T-helper 2 cell treated with Interferon-gamma antibody and Interleukin-4, amounts not matched to agents 5 μg/mL and 100 μg/mL, for 36 hours (primary cell): ENCODE results near the gene MAP3K4.
A peak's percentile ranks its signal among the peaks of the same experiment; 100 is the strongest.

Experiments used
- DNase-seq: peaks from one replicate; pipeline ENCODE4 v3.0.0; 2021; ENCODE audit warnings: low spot score
- H3K27ac Mint-ChIP-seq: one replicate; pipeline ENCODE4 v1.8.0; 2021; ENCODE audit warnings: mild to moderate bottlenecking, mixed read lengths
- H3K27me3 Mint-ChIP-seq: one replicate; pipeline ENCODE4 v1.8.0; 2021; ENCODE audit warnings: low read depth, mixed read lengths
- H3K36me3 Mint-ChIP-seq: one replicate; pipeline ENCODE4 v1.8.0; 2021; ENCODE audit warnings: low read depth, mixed read lengths
- H3K4me1 Mint-ChIP-seq: one replicate; pipeline ENCODE4 v1.8.0; 2021; ENCODE audit warnings: low read depth, mixed read lengths
- H3K4me3 Mint-ChIP-seq: one replicate; pipeline ENCODE4 v1.8.0; 2022; ENCODE audit warnings: mild to moderate bottlenecking, moderate library complexity, mixed read lengths
- H3K9me3 Mint-ChIP-seq: one replicate; pipeline ENCODE4 v1.8.0; 2021; ENCODE audit warnings: mixed read lengths

Gene MAP3K4

DNA sequence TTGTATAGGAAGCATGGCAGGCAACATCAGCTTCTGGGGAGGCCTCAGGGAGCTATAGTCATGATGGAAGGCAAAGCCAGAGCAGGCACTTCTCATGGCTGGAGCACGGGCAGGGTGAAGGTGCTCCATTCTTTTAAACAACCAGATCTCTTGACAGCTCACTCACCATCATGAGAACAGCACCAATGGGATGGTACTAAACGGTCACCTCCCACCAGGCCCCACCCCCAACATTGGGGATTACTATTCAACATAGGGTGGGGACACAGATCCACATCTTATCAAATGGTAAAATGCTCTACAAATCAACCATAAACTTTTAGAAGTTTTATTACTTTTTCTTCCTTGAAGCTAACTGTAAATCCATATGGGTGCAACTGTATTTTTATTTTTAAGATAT lies 61.5 kb downstream of the MAP3K4 start:
- Mint-ChIP-seq H3K4me1 (peaks cover 13% of the 10 kb centered on the region), H3K27ac (no peak overlapping the region), H3K27me3 (no peaks in the 10 kb centered on the region), H3K36me3 (peaks cover 4% of the 10 kb centered on the region), H3K9me3 (no peaks in the 10 kb centered on the region), H3K4me3 (no peak overlapping the region)
- DNase-seq = no peak

DNA sequence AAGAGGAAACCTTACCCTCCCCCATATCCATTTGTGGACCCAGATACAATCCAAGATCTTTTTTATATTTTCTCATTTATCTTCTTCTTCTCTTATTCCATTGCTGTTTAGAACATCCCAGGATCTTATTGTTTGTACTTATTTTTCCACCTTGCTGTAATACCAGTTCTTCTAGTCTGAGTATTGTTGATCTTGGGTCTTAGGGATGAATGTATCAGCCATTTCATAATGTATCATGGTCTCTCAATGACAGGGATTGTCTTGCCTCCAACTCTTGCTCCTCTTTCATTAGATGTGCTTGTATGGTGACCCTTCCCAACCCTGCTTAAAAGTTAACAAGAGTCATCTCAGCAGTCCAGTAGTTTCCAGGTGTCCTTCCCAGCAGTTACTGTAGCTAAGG lies 63.3 kb downstream of the MAP3K4 start:
- no peak for DNase-seq

DNA sequence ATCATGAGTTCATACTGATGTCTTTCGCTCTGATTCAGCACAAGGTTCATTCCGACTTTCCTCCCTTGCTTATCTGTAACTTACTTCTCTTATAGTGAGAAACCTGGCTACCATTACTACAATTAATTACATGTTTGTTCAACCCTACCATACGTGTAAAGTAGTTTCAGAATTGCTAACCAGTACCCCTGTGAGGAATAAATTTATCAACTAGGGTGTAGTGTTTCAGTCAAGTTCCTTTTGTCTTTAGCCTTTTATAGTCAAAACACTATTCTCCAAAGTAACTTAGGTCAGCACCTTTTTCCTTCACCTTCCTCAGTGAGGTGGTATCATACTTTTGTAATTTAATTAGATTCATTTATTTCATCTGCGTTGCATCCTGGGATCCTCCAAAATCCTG lies 64.9 kb downstream of the MAP3K4 start:
- Mint-ChIP-seq H3K27me3 (no peaks in the 10 kb centered on the region), H3K4me3 (no peak overlapping the region), H3K27ac (no peak overlapping the region), H3K36me3 (peaks cover 9% of the 10 kb centered on the region), H3K9me3 (no peaks in the 10 kb centered on the region), H3K4me1 (peaks cover 6% of the 10 kb centered on the region)
- DNase-seq = no peak

More for the DNA sequence above, 63.3 kb downstream of the MAP3K4 start:
- Mint-ChIP-seq H3K27me3 (no peaks in the 10 kb centered on the region), H3K27ac (no peak overlapping the region), H3K36me3 (peaks cover 4% of the 10 kb centered on the region), H3K9me3 (no peaks in the 10 kb centered on the region), H3K4me1 (peaks cover 12% of the 10 kb centered on the region), H3K4me3 (no peak overlapping the region)

DNA sequence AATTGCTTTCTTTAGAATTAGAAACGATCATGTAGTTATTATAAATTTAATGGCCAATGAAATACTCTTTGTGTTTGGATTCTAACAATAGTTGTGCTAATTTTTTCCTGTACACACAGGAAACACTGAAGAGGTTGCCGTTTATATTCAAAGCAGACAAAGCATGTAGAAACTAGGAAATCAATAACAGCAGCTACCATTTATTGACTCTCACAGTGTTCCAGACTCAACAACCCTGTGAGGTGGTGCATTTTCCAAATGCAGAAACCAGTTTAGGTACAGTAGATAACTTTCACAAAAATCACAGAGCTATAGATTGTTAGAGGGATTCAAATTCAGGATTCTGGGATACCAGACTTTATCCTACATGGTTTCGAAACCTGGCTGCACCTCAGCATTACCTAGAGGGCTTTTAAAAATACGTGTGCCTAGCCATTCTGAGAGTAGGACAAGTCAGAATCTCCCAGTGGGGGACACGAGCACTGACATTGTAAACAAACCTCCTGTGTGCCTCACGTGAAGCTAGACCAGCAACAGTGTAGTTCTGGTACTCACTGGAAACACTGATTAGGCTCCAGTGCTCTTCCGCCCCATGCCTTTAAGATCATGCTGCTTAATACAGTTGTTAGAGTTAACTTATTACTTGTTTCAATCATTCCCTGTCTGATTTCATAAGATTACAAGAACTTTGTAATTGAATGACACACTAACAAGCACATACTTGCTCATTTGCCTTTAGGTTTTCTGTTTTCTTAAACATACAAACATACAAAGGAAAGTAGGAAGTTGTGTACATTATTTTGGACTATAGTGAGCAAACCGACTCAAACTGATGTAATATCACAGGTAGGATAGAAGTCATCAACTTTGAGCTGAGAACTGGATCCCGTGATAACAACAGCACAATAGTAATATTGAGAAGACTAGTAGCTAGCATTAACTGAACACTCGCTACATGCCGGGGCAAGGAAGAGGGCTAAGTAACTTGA lies 65.8 kb downstream of the MAP3K4 start:
- Mint-ChIP-seq H3K27me3 (no peaks in the 10 kb centered on the region), H3K27ac (no peak overlapping the region), H3K4me1 (peaks cover 6% of the 10 kb centered on the region), H3K4me3 (no peak overlapping the region), H3K36me3 (peaks cover 11% of the 10 kb centered on the region), H3K9me3 (no peaks in the 10 kb centered on the region)
- no peak for DNase-seq

DNA sequence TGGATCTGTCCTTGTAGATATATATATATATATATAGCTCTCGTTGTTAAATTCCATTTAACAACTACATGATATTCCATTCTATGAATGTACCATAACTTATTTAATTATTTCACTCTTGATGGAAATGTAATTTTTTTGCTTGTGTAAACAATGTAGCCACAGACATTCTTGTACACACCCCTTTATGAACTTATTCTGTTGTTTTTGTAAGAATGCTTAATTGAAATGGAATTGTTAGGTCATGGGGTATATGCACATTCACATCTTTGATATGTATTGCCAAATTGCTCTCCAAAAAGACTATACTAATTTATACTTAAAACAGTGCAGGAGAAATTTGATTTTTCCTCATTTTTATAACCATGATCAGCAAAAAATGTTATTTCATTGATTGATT lies 67.2 kb downstream of the MAP3K4 start:
- no peak overlapping the region for H3K27ac Mint-ChIP-seq
- no peak overlapping the region for H3K4me3 Mint-ChIP-seq
- no peaks in the 10 kb centered on the region for H3K9me3 Mint-ChIP-seq
- no peaks in the 10 kb centered on the region for H3K27me3 Mint-ChIP-seq
- peaks cover 6% of the 10 kb centered on the region for H3K4me1 Mint-ChIP-seq
- peaks cover 11% of the 10 kb centered on the region for H3K36me3 Mint-ChIP-seq
- DNase-seq = no peak

DNA sequence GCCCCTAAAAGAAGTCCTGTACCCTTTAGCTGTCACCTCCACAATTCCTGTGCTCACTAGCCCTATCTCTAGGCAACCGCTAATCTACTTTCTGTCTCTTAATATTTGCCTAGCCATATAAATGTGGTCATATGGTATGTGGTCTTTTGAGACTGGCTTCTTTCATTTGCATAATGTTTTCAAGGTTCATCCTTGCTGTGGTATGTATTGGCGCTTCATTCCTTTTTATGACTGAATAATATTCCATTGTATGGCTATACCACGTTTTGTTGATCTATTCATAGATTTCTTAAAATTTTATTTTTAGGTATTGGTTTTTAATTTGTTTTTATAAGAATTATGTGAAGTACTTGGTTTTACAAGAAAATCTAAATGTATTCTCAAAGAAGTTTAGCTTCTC lies 70.0 kb downstream of the MAP3K4 start:
- H3K27ac Mint-ChIP-seq = no peak overlapping the region
- H3K9me3 Mint-ChIP-seq = no peaks in the 10 kb centered on the region
- H3K4me1 Mint-ChIP-seq = no peaks in the 10 kb centered on the region
- H3K27me3 Mint-ChIP-seq = no peaks in the 10 kb centered on the region
- peaks cover 8% of the 10 kb centered on the region for H3K36me3 Mint-ChIP-seq
- no peak overlapping the region for H3K4me3 Mint-ChIP-seq
- no peak for DNase-seq

DNA sequence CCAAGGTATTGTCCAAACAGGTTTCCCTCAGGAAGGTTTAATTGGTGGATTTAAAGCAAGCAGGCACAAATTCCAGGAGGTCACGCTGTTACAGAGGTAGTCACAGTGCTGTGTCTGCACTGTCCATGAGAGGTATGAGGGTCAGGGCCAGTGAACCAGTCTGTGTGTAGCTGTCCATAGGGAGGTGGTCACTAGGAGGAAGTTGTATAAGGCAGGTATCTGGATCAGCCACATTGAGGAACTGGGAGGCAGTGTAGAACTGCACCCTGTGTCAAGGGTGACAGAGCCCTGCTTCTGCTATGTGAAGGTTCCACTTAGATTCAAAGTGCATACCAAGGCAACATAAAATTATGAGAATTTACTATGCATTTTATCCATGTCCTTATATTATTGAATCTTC lies 73.3 kb downstream of the MAP3K4 start:
- no peaks in the 10 kb centered on the region for H3K4me1 Mint-ChIP-seq
- H3K9me3 Mint-ChIP-seq = no peaks in the 10 kb centered on the region
- H3K27ac Mint-ChIP-seq = no peak overlapping the region

DNA sequence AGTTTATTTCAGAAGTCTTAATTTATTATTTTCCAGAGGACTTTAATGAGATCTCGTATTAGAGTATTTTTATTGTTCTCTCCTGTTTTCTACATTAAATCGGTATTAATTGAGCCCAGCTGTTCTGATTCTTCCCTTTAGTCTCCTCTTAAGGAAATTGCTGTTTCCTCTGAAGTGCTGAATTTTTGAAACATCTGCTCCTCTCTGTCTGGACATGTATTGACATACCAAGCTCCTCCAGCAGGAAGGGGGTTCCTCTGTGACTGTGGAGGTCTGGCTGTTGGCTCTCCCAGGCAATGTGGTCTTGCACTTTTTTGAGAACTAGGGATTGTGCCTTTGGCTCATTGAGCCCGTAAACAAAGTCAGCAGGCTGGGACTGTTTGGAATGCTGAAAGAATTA lies 74.9 kb downstream of the MAP3K4 start:
- Mint-ChIP-seq H3K27ac (no peak overlapping the region), H3K4me1 (no peaks in the 10 kb centered on the region), H3K27me3 (no peaks in the 10 kb centered on the region), H3K4me3 (no peak overlapping the region), H3K9me3 (no peaks in the 10 kb centered on the region), H3K36me3 (peaks cover 6% of the 10 kb centered on the region)
- DNase-seq = no peak

More for the DNA sequence above, 73.3 kb downstream of the MAP3K4 start:
- peaks cover 8% of the 10 kb centered on the region for H3K36me3 Mint-ChIP-seq
- H3K4me3 Mint-ChIP-seq = no peak overlapping the region
- no peaks in the 10 kb centered on the region for H3K27me3 Mint-ChIP-seq
- no peak for DNase-seq

DNA sequence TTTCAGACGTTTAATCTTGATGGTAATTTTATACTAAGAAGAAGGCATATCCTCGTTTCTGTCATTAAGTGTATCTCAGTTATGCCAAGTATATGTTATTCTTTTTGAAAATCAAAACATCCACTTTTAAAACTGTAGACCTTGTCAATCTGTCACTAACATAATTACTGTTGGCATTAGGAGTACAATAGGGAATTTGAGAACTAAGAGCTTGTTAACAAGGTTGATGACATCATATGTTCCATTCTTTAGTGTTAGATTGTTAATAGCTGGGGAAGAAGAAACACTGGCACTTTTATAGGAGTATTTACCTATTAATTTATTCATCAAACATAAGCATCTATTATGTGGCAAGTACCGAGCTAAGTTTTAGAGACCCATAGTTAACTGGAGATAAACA lies 76.2 kb downstream of the MAP3K4 start:
- Mint-ChIP-seq H3K4me1 (no peaks in the 10 kb centered on the region), H3K36me3 (peaks cover 3% of the 10 kb centered on the region), H3K9me3 (no peaks in the 10 kb centered on the region), H3K27me3 (no peaks in the 10 kb centered on the region), H3K4me3 (no peak overlapping the region), H3K27ac (no peak overlapping the region)
- DNase-seq = no peak

DNA sequence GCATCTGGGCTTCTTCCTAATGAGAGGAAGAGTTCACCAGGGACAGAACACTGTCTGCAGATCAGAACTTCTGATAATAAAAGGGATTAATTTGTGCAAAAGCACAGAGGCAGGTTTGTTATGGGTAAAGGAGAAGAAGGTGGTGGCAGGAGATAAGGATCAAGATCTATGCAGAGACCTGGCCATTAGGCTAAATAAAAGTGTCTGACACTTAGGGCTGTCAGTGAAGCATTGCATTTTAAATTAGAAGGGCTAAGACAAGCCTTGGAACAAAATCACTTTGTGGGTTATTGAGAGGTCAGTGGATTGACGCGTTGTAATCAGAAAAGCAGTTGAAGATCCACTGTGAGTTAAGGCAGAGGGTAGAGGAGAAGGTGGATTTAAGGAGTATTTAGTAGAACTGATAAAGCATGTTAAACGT lies 76.8 kb downstream of the MAP3K4 start:
- H3K27me3 Mint-ChIP-seq = no peaks in the 10 kb centered on the region

DNA sequence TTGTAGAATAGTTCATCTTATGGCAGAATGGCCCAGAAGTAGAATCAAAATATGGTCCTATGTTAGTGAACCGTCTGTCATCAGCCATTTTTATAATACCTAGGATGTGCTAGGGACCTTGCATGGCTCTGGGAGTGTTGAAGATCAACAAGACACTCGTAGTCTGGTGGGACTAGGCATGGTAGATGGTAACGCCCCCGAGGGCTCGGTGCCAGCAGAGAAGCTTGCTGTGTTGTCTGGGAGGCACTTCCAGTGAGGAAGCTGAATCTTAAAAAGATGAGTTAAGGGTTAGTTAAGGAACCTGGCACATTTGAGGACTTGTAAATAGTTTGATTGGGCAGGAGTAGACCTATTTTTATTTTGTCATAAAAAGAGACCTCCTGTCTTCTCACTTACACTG lies 82.4 kb downstream of the MAP3K4 start:
- Mint-ChIP-seq H3K27ac (no peak overlapping the region), H3K4me3 (no peak overlapping the region), H3K9me3 (no peaks in the 10 kb centered on the region), H3K36me3 (peaks cover 8% of the 10 kb centered on the region), H3K27me3 (no peaks in the 10 kb centered on the region), H3K4me1 (no peaks in the 10 kb centered on the region)
- DNase-seq = no peak

More for the DNA sequence above, 76.8 kb downstream of the MAP3K4 start:
- H3K36me3 Mint-ChIP-seq = peaks cover 3% of the 10 kb centered on the region
- no peak overlapping the region for H3K4me3 Mint-ChIP-seq
- no peak for DNase-seq
- H3K9me3 Mint-ChIP-seq = no peaks in the 10 kb centered on the region
- no peaks in the 10 kb centered on the region for H3K4me1 Mint-ChIP-seq
- H3K27ac Mint-ChIP-seq = no peak overlapping the region

DNA sequence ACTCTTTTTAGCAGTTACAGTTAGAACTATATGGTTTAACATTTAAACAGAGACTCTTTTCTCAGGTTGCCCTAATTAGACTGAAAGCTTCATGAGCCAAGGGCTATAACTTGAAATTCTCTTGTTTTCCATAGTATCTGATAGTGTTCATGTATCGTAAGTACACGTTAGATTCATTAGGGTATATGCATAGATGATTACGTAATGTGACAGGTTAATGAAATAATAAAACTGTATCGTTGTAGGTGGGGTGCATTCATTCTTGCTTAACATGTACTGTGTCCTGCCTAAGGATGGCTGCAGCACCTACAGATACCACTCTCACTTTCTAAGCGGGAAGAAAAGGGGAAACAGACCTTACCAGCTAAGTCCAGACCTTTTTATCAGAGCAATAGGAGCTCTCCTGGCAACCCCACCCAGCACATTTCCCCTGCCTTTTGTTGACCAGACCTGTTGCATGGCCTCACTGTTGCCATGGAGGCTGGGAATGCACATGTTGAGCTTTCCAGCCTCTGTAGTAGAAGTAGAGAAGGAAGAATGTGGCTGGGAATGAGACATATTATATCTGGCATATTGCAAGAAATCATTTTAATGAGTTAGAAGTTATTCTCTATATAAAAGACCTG lies 83.0 kb downstream of the MAP3K4 start:
- Mint-ChIP-seq H3K9me3 (no peaks in the 10 kb centered on the region), H3K27me3 (no peaks in the 10 kb centered on the region), H3K4me1 (peaks cover 3% of the 10 kb centered on the region), H3K27ac (no peak overlapping the region), H3K4me3 (no peak overlapping the region), H3K36me3 (peaks cover 8% of the 10 kb centered on the region)
- DNase-seq = no peak

DNA sequence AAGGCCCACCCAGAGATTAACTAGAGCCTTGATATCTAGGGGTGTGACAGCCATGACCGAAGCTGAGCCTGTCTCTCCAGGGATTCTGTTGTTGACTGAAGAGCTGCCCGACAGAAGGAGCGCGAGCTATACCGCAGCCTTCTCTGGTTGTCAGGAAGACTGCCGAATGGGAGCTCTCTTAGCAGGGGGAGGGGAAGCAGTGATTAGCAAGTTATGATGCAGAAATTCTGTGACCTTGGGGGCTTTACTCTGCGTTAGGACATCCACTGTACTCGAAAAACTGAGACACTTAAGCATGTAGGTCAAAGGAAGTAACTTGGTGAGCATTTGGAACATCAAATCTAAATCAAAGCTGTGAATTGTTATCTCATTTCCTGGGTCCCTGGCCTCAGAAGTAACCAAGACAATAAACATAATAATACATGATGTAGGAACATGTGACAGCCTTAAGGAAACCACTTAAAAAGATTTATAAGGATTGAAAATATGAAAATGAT lies 84.7 kb downstream of the MAP3K4 start:
- H3K27ac Mint-ChIP-seq = no peak overlapping the region
- H3K4me3 Mint-ChIP-seq = no peak overlapping the region
- no peak for DNase-seq
- no peaks in the 10 kb centered on the region for H3K27me3 Mint-ChIP-seq
- H3K36me3 Mint-ChIP-seq = peaks cover 6% of the 10 kb centered on the region
- no peaks in the 10 kb centered on the region for H3K9me3 Mint-ChIP-seq
- H3K4me1 Mint-ChIP-seq = peaks cover 10% of the 10 kb centered on the region

DNA sequence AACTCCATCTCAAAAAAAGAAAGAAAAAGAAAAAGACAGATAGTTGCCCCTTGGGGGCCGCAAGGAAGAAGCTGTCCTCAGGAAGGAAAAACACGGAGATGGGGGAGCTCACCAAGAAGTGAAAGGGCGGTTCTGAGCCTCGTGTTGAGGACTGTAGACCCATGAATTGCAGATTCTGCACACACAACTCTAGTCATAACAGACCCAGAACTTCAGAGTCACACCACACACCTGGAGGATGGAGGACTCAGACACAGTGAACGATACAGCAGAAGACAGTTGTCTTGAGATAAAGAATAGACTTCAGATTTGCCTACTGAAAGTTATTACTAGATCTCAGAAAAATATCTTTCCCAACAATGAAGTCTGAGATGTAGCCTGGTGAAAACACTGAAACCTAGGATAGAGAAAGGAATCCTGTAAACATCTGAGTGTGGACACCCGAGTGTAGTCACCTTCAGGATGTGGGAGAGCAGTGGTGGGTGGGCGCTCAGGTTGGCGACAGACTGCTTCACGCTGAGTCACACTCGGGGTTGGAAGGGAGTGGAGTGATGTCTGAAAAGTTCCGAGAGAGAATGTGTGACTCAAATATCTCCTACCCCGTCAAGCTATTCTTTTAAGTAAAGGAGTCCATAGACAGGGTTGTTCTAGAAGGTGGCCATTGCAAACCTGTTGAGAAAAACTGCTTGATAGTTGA lies 88.1 kb downstream of the MAP3K4 start:
- H3K4me3 Mint-ChIP-seq = no peak overlapping the region
- peak; percentile 77 for DNase-seq
- H3K4me1 Mint-ChIP-seq = peaks cover 12% of the 10 kb centered on the region
- H3K27ac Mint-ChIP-seq = peak overlapping the region; percentile 4
- no peaks in the 10 kb centered on the region for H3K9me3 Mint-ChIP-seq
- no peaks in the 10 kb centered on the region for H3K27me3 Mint-ChIP-seq
- H3K36me3 Mint-ChIP-seq = peaks cover 4% of the 10 kb centered on the region
